Measurements from ENCODE around the gene NID2. TPM values are rescaled to one million over a fixed set of nuclear protein-coding genes. Genes with fewer than 3 reads are reported as not detected.
A peak's percentile ranks its signal among the peaks of the same experiment; 100 is the strongest.

The NID2 gene
- total RNA-seq, 2 donors from 2014 or later: 0.19 to 0.24 TPM

- peaks cover 43% of the 10 kb centered on the region for H3K27me3 Mint-ChIP-seq (ENCODE audit: low read depth)
- no peak for ATAC-seq (replicated peaks in 1 of 2)
Measured at GRCh38 chr14:52076334-52076733, 7.5 kb upstream of the NID2 start.

DNA sequence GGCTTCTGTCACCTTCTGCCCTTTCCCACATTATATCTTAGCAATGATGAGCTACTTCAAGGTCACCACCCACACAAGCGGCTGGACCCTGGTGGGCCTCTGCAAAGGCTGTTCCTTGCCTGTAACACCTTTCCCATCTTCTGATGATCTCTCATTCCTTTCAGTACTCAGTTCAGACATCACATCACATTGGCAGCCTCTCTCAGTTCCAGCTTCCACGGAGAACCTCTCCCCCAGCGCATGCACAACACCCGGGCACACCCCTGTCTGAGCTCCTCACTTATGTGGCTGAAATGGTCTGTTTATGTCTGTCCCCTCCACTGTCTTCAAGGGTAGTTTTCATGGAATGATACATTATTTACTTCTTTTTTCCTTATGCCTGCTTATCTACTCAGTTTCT, 6.5 kb upstream of the NID2 start:
- H3K4me1 Mint-ChIP-seq (ENCODE audit: low read depth): peaks cover 14% of the 10 kb centered on the region
- ATAC-seq (replicated peaks in 1 of 2) (no peak), DNase-seq (no peak)
- no peak overlapping the region for H3K4me3 Mint-ChIP-seq
- no peak overlapping the region for H3K27ac Mint-ChIP-seq
- H3K27me3 Mint-ChIP-seq (ENCODE audit: low read depth): peaks cover 52% of the 10 kb centered on the region
- no peaks in the 10 kb centered on the region for H3K9me3 Mint-ChIP-seq
- H3K36me3 Mint-ChIP-seq (ENCODE audit: insufficient read depth in 2 of 2): peaks cover 0 to 2% of the 10 kb centered on the region in 2 donors

More at GRCh38 chr14:52076334-52076733, 7.5 kb upstream of the NID2 start:
- H3K9me3 Mint-ChIP-seq: no peaks in the 10 kb centered on the region
- DNase-seq: no peak
- no peak overlapping the region for H3K27ac Mint-ChIP-seq
- H3K4me1 Mint-ChIP-seq (ENCODE audit: low read depth): peaks cover 14% of the 10 kb centered on the region
- H3K4me3 Mint-ChIP-seq: no peak overlapping the region
- peaks cover 0 to 2% of the 10 kb centered on the region in 2 donors for H3K36me3 Mint-ChIP-seq (ENCODE audit: insufficient read depth in 2 of 2)

DNA sequence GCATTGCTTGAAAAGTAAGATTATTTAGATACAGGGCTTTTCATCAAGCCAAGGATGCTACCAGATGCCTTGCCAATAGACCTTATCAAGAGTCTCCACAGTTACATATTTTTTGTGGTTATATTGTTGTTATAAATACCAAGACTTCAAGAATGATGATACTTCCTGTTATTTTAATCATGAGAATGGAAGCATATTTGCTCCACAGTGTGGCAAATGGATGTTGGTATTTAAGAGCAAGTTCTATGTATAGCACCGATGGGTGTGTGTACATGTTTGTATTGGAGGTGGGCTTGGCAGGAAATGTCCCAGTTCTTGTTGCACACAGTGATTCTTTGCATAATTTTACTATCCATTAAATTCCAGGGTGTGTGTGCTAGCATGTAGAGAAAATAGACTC, 4.4 kb upstream of the NID2 start:
- Mint-ChIP-seq H3K36me3 (ENCODE audit: insufficient read depth in 2 of 2) (peaks cover 0 to 2% of the 10 kb centered on the region in 2 donors), H3K4me3 (no peak overlapping the region), H3K9me3 (no peaks in the 10 kb centered on the region), H3K27me3 (ENCODE audit: low read depth) (peaks cover 51% of the 10 kb centered on the region), H3K27ac (no peak overlapping the region), H3K4me1 (ENCODE audit: low read depth) (peaks cover 19% of the 10 kb centered on the region)
- ATAC-seq (replicated peaks in 1 of 2) (no peak), DNase-seq (no peak)

DNA sequence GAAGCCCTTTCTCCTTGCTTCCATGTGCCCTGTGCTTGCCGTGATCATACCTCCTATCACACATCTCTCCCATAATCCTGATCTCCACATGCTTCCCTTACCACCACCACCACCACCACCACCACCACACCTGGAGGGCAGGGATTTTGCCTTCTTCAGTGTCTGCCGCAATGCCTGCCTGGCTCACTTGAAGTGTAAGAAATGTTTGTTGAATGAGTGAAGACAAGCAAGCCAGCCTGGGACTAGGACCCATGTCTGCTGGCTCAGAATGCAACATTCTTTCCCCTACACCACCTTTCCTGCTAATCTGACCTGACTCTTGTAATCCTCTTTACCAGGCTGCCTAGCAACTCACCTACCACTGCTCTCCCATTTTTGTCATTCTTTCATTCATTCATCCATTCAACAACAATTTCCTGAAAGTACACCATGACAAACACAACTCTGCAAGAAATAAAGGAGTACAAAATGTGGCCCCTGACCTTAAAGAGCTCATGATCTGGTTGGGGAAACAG, 3.5 kb upstream of the NID2 start:
- no peaks in the 10 kb centered on the region for H3K9me3 Mint-ChIP-seq
- H3K4me1 Mint-ChIP-seq (ENCODE audit: low read depth): peaks cover 24% of the 10 kb centered on the region
- ATAC-seq (replicated peaks in 1 of 2) (no peak), DNase-seq (no peak)
- H3K27me3 Mint-ChIP-seq (ENCODE audit: low read depth): peaks cover 60% of the 10 kb centered on the region
- no peak overlapping the region for H3K27ac Mint-ChIP-seq
- H3K4me3 Mint-ChIP-seq: no peak overlapping the region
- peaks cover 0 to 2% of the 10 kb centered on the region in 2 donors for H3K36me3 Mint-ChIP-seq (ENCODE audit: insufficient read depth in 2 of 2)

DNA sequence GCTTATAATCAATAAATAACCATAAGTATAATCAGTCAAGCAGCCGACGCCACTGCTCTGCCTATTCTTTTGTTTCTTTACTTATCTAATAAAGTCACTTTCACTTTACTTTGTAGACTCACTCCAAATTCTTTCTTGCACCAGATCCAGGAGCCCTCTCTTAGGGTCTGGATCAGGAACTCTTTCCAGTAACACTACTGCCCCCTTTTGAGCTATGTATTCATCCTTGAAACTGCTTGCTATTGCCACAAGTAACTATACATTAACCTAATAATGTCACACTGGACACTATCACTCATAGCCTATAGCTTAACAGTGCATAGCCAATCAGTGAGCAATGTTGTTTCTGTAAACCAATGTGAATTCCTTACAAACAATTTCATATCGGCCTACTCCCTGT, 2.8 kb upstream of the NID2 start:
- H3K4me1 Mint-ChIP-seq (ENCODE audit: low read depth): peaks cover 24% of the 10 kb centered on the region
- H3K9me3 Mint-ChIP-seq: no peaks in the 10 kb centered on the region
- no peak overlapping the region for H3K4me3 Mint-ChIP-seq
- H3K36me3 Mint-ChIP-seq (ENCODE audit: insufficient read depth in 2 of 2): peaks cover 0 to 2% of the 10 kb centered on the region in 2 donors
- no peak overlapping the region for H3K27ac Mint-ChIP-seq
- ATAC-seq (replicated peaks in 1 of 2): no peak
- no peak for DNase-seq
- H3K27me3 Mint-ChIP-seq (ENCODE audit: low read depth): peaks cover 61% of the 10 kb centered on the region

DNA sequence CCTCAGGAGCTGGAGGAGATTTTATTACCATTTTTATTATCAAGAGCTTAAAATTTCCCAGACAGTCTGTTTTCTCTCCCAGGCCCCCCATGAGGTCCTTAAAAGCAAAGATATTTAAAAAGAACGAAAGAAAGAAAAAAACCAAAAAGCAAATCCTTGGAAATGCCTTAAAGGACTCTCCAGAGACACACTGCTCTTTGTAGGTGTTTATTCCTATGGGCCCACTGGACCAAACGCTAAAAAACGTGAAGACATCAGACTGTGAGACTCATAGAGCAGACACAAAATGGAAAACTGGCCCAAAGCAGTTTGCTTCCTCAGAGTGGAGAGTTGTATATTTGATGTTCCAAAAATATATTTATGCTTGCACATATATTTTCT, 1.2 kb upstream of the NID2 start:
- peaks cover 24% of the 10 kb centered on the region for H3K4me1 Mint-ChIP-seq (ENCODE audit: low read depth)
- no peak for DNase-seq
- ATAC-seq (replicated peaks in 1 of 2): no peak
- peaks cover 49% of the 10 kb centered on the region for H3K27me3 Mint-ChIP-seq (ENCODE audit: low read depth)
- H3K36me3 Mint-ChIP-seq (ENCODE audit: insufficient read depth in 2 of 2): peaks cover 0 to 2% of the 10 kb centered on the region in 2 donors
- no peaks in the 10 kb centered on the region for H3K9me3 Mint-ChIP-seq
- no peak overlapping the region for H3K27ac Mint-ChIP-seq
- peak overlapping the region; percentile 76 to 82 for H3K4me3 Mint-ChIP-seq

DNA sequence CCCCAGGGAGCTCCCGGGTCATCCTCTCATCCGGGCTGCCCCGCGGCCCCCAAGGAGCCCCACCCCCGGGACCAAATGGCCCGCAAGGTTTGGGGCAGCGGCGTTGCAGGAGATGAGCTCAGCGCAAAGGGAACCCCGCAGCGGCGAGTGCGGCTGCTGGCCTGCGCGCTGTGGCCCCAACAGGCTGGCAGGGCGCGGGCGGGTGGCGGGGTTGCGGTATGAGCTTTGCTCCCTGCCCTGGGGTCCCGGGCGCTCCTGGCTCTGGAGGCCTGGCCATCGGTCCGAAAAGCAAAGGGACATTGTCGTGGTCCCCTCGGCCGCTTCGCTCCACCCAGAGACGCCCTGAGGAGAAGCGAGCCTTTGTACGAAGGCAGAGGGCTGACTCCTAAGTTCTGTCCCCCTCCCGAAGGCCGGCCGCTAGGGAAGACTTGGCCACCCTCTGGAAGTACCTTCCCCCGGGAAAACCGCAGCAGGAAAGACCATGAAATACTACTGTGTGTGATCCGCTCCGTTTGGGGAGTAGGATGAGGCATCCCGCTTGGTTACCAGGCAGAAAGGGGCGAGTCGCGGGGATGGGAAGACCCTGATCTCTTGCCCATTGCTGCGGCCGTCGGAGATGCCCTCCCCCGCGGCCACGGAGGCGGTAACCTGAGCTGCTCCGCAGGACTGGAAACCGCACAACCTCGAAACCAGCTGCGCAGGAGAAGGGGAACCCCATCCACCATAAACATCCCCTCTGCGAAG, 620 bp upstream of the NID2 start:
- H3K4me3 Mint-ChIP-seq: peak overlapping the region; percentile 76 to 82
- H3K36me3 Mint-ChIP-seq (ENCODE audit: insufficient read depth in 2 of 2): peaks cover 0 to 2% of the 10 kb centered on the region in 2 donors
- no peak overlapping the region for H3K27ac Mint-ChIP-seq
- DNase-seq (peak; percentile 41 to 44), ATAC-seq (replicated peaks in 1 of 2) (peak; percentile 65 to 69)
- no peaks in the 10 kb centered on the region for H3K9me3 Mint-ChIP-seq
- peaks cover 24% of the 10 kb centered on the region for H3K4me1 Mint-ChIP-seq (ENCODE audit: low read depth)
- peaks cover 44% of the 10 kb centered on the region for H3K27me3 Mint-ChIP-seq (ENCODE audit: low read depth)

DNA sequence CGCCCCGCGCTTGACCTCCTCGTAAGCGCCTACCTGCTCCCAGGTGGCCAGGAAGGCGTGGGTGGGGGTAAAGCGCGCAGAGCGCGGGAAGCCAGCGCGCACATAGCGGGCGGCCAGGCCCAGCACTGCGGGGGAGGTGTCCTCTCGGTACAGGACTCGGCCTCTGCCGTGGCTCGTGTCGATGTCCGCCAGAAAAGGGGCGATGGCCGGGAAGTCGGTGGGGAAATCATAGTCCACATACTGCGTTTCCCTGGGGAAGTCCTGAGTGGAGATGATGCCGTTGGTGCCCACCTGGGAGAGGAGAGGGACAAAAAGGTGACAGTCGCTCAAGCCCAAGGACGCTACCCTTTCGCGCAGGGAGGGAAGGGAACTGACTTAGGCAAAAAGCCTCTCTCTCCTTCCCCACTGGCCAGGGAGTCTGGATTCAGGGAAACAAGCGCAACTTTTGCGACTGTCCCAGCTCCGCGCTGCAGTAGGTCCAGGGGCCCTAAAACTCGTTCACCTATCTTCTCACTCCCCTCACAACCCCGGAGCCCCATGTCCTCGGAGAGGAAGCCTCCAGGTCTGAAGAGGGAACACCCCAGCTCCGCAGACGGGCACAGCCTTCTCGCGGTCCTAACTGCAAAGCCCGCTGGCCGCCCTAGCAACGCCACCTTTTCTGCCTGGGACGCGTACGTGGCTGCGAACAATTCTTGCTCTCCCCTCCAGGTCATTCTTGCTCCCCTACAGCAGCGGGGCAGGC, 815 bp downstream of the NID2 start:
- Mint-ChIP-seq H3K27ac (no peak overlapping the region), H3K36me3 (ENCODE audit: insufficient read depth in 2 of 2) (no peaks in the 10 kb centered on the region), H3K27me3 (ENCODE audit: low read depth) (peaks cover 42% of the 10 kb centered on the region), H3K4me1 (ENCODE audit: low read depth) (peaks cover 19% of the 10 kb centered on the region), H3K4me3 (peak overlapping the region; percentile 76 to 82), H3K9me3 (no peaks in the 10 kb centered on the region)
- ATAC-seq (replicated peaks in 1 of 2) (peak; percentile 29 to 36), DNase-seq (peak; percentile 19 to 28)

GRCh38 chr14:52064174-52064573, 4.7 kb downstream of the NID2 start:
- H3K4me3 Mint-ChIP-seq: no peak overlapping the region
- peaks cover 28% of the 10 kb centered on the region for H3K27me3 Mint-ChIP-seq (ENCODE audit: low read depth)
- H3K9me3 Mint-ChIP-seq: no peaks in the 10 kb centered on the region
- H3K4me1 Mint-ChIP-seq (ENCODE audit: low read depth): peaks cover 5% of the 10 kb centered on the region
- ATAC-seq (replicated peaks in 1 of 2): no peak
- DNase-seq: no peak
- no peak overlapping the region for H3K27ac Mint-ChIP-seq
- H3K36me3 Mint-ChIP-seq (ENCODE audit: insufficient read depth in 2 of 2): no peaks in the 10 kb centered on the region

DNA sequence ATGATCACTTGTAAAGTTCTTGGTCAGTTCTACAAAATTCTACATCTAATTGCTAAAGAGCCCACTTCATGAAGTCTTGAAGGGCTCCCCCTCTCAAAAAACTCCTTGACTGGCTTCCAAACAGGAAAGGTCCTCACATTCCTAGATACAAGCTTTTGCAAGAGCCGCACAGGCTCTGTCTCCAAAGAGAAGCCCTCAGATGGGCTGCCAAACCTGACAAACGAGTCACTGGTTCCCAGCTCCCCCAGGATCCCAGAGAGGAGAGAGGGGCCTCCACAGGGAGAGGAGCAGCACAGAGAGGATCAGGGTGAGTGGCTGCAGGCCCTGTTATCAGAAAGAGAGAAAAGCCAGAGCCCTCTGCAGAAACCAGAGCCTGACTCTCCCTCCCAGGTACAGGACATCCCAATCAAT, 5.8 kb downstream of the NID2 start:
- no peak for ATAC-seq (replicated peaks in 1 of 2)
- peaks cover 36% of the 10 kb centered on the region for H3K27me3 Mint-ChIP-seq (ENCODE audit: low read depth)

DNA sequence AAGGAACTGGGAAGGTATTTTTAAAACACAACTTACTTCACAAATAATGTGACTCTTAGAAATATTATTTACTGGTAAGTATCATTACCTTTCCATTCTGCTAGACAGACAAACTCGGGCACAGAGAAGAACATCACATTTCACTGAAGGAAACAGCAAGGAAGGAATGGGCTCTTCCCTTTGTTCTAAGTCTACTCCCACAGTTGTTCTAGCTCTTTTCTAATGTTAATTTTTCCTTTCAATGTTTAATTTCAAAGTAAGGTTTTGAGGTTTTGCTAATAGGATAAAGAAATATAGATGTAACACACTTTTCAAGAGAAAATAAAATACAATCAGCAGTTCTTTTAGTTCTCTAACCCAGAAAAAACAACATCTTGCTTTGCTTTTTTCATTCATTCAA, 7.0 kb downstream of the NID2 start:
- H3K9me3 Mint-ChIP-seq: no peaks in the 10 kb centered on the region
- ATAC-seq (replicated peaks in 1 of 2) (no peak), DNase-seq (no peak)
- no peaks in the 10 kb centered on the region for H3K4me1 Mint-ChIP-seq (ENCODE audit: low read depth)
- no peak overlapping the region for H3K4me3 Mint-ChIP-seq
- H3K36me3 Mint-ChIP-seq (ENCODE audit: insufficient read depth in 2 of 2): no peaks in the 10 kb centered on the region
- peaks cover 28% of the 10 kb centered on the region for H3K27me3 Mint-ChIP-seq (ENCODE audit: low read depth)
- H3K27ac Mint-ChIP-seq: no peak overlapping the region

More for the DNA sequence above, 5.8 kb downstream of the NID2 start:
- no peaks in the 10 kb centered on the region for H3K9me3 Mint-ChIP-seq
- no peak overlapping the region for H3K4me3 Mint-ChIP-seq
- H3K27ac Mint-ChIP-seq: no peak overlapping the region
- no peak for DNase-seq
- H3K4me1 Mint-ChIP-seq (ENCODE audit: low read depth): peaks cover 5% of the 10 kb centered on the region
- no peaks in the 10 kb centered on the region for H3K36me3 Mint-ChIP-seq (ENCODE audit: insufficient read depth in 2 of 2)

- ATAC-seq (replicated peaks in 1 of 2) (no peak), DNase-seq (no peak)
- H3K27me3 Mint-ChIP-seq (ENCODE audit: low read depth): peaks cover 28% of the 10 kb centered on the region
- H3K9me3 Mint-ChIP-seq: no peaks in the 10 kb centered on the region
- H3K4me3 Mint-ChIP-seq: no peak overlapping the region
- no peak overlapping the region for H3K27ac Mint-ChIP-seq
- no peaks in the 10 kb centered on the region for H3K4me1 Mint-ChIP-seq (ENCODE audit: low read depth)
- H3K36me3 Mint-ChIP-seq (ENCODE audit: insufficient read depth in 2 of 2): no peaks in the 10 kb centered on the region
Measured at GRCh38 chr14:52061390-52061789, 7.5 kb downstream of the NID2 start.

- DNase-seq: no peak
- H3K27ac Mint-ChIP-seq: no peak overlapping the region
- H3K4me1 Mint-ChIP-seq (ENCODE audit: low read depth): no peaks in the 10 kb centered on the region
- no peaks in the 10 kb centered on the region for H3K9me3 Mint-ChIP-seq
- H3K27me3 Mint-ChIP-seq (ENCODE audit: low read depth): peaks cover 31% of the 10 kb centered on the region
- H3K4me3 Mint-ChIP-seq: no peak overlapping the region
- no peak for ATAC-seq (replicated peaks in 1 of 2)
- H3K36me3 Mint-ChIP-seq (ENCODE audit: insufficient read depth in 2 of 2): no peaks in the 10 kb centered on the region
Measured at GRCh38 chr14:52060080-52060479, 8.8 kb downstream of the NID2 start.
